Endothelial cell (in vitro differentiated cells): ENCODE results near the gene CCNJL. TPM values are rescaled to one million over a fixed set of nuclear protein-coding genes. Genes with fewer than 3 reads are reported as not detected.
"Not testable (repeated sequence)": the region's sequence is repeated elsewhere in the genome, so short reads cannot be mapped to it uniquely, and the experiment has no call there.

Source experiments
- DNase-seq: peaks from one replicate; pipeline ENCODE4 v3.0.0; 2021; ENCODE audit warnings: low spot score
- H3K27ac Mint-ChIP-seq: one replicate; pipeline ENCODE4 v1.8.0; 2021; ENCODE audit warnings: mixed read lengths, inconsistent platforms; ENCODE audit not compliant: unreplicated experiment
- H3K27me3 Mint-ChIP-seq: one replicate; pipeline ENCODE4 v1.8.0; 2021; ENCODE audit warnings: mild to moderate bottlenecking, moderate library complexity, mixed read lengths, inconsistent platforms; ENCODE audit not compliant: unreplicated experiment
- H3K36me3 Mint-ChIP-seq: one replicate; pipeline ENCODE4 v1.8.0; 2021; ENCODE audit warnings: mild to moderate bottlenecking, low read depth, mixed read lengths, inconsistent platforms; ENCODE audit not compliant: unreplicated experiment
- H3K4me1 Mint-ChIP-seq: one replicate; pipeline ENCODE4 v1.8.0; 2021; ENCODE audit warnings: mild to moderate bottlenecking, mixed read lengths, inconsistent platforms; ENCODE audit not compliant: unreplicated experiment
- H3K4me3 Mint-ChIP-seq: one replicate; pipeline ENCODE4 v1.8.0; 2021; ENCODE audit warnings: mild to moderate bottlenecking, mixed read lengths, inconsistent platforms; ENCODE audit not compliant: unreplicated experiment
- H3K9me3 Mint-ChIP-seq: one replicate; pipeline ENCODE4 v1.8.0; 2021; ENCODE audit warnings: mixed read lengths, inconsistent platforms; ENCODE audit not compliant: unreplicated experiment
- total RNA-seq: library from RNA; stranded (reverse); fragmentation: NEBNext Ultra II Directional; extraction: Animal tissue kit (Norgen Biotek cat#: 25700); gene quantifications from one replicate; pipeline ENCODE4 v1.2.1, GENCODE V29; 2021; ENCODE audit not compliant: unreplicated experiment
- TF ChIP-seq, protein P1 (sequence below): fragments of 200-600 bp; sonication (generic); IDR thresholded peaks from one replicate; pipeline ENCODE4 v1.5.0; 2021; ENCODE audit warnings: antibody characterized with exemption; ENCODE audit not compliant: unreplicated experiment

CCNJL gene
- total RNA-seq, 1 donor from 2014 or later: 65.0 TPM

DNA sequence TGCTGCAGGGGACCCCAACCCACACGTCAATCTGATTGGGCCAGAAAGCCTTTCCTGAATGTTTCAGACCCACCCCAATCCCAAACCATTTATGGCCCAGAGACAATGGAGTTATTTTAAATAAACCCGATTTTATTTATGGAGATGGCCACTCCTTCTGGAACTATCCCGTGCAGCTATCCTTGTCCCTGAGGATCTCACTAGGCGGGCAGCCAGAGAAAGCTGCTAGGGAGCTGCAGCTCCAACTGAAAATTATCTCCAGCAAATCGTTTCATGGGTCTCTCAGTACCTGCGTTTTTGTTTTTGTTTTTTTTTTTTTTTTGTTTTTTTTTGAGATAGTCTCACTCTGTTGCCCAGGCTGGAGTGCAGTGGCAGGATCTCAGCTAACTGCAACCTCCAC, 35.1 kb upstream of the CCNJL start:
- Mint-ChIP-seq H3K27ac (no peak overlapping the region), H3K27me3 (peaks cover 2% of the 10 kb centered on the region), H3K4me3 (no peak overlapping the region), H3K9me3 (no peaks in the 10 kb centered on the region), H3K4me1 (peaks cover 12% of the 10 kb centered on the region), H3K36me3 (no peaks in the 10 kb centered on the region)
- TF ChIP-seq, protein P1, sequence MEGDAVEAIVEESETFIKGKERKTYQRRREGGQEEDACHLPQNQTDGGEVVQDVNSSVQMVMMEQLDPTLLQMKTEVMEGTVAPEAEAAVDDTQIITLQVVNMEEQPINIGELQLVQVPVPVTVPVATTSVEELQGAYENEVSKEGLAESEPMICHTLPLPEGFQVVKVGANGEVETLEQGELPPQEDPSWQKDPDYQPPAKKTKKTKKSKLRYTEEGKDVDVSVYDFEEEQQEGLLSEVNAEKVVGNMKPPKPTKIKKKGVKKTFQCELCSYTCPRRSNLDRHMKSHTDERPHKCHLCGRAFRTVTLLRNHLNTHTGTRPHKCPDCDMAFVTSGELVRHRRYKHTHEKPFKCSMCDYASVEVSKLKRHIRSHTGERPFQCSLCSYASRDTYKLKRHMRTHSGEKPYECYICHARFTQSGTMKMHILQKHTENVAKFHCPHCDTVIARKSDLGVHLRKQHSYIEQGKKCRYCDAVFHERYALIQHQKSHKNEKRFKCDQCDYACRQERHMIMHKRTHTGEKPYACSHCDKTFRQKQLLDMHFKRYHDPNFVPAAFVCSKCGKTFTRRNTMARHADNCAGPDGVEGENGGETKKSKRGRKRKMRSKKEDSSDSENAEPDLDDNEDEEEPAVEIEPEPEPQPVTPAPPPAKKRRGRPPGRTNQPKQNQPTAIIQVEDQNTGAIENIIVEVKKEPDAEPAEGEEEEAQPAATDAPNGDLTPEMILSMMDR: no peak
- DNase-seq: no peak

DNA sequence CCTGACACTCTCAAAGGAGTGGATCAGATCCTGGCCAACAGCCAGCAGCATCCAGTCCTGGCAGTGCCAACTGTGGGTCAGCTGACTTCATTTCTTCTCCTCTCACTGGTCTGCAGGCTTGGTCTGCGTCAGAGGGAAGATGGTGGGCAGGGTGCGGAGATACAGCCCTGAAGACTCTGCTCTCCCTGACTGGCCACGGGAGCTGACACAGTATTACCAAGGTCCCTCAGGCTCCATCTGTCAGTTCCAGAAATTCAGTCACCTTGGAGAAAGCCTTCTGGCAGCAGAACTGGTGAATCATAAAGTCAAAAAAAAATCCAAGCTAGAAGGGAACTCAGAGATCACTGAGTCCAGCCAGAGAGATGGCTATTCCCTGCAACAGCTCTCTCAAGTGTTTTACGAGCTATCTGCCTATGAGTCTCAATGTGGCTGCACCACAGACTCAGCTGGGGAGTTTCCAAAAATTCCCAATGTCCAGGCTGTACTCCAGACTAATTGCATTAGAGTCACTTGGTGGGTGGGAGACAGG, 30.1 kb upstream of the CCNJL start:
- Mint-ChIP-seq H3K4me3 (no peak overlapping the region), H3K36me3 (no peaks in the 10 kb centered on the region), H3K27ac (no peak overlapping the region), H3K9me3 (no peaks in the 10 kb centered on the region), H3K27me3 (no peaks in the 10 kb centered on the region), H3K4me1 (peaks cover 19% of the 10 kb centered on the region)
- TF ChIP-seq, protein P1: no peak
- no peak for DNase-seq

DNA sequence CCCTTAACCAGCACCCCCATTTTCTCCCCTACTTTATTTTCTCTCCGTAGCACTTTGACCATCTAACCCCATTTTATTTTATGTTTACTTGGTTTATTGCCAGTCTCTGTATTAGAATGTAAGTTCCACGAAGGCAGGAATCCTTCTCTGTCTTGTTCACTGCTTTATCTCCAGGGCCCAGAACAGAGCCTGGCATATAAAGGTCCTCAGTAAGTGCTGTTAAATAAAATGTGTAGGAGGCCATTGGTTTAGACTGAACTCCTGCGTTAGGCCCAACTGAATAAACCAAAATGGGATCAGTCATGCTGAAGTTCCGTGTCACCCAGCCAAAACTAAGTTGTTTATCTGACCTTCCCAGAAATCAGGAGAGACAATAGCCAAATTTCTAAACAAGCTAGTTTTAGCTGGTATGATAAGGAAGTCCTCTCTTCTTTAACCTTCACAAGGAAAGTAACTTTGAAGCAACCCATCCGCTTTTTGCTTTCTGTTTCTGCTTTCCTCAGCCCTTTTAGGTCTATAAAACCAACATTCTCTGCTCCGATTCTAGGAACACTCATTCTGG, 29.0 kb upstream of the CCNJL start:
- no peak overlapping the region for H3K4me3 Mint-ChIP-seq
- TF ChIP-seq, protein P1: no peak
- H3K36me3 Mint-ChIP-seq: no peaks in the 10 kb centered on the region
- H3K4me1 Mint-ChIP-seq: peaks cover 19% of the 10 kb centered on the region
- no peak for DNase-seq
- H3K27me3 Mint-ChIP-seq: no peaks in the 10 kb centered on the region
- no peak overlapping the region for H3K27ac Mint-ChIP-seq
- no peaks in the 10 kb centered on the region for H3K9me3 Mint-ChIP-seq

DNA sequence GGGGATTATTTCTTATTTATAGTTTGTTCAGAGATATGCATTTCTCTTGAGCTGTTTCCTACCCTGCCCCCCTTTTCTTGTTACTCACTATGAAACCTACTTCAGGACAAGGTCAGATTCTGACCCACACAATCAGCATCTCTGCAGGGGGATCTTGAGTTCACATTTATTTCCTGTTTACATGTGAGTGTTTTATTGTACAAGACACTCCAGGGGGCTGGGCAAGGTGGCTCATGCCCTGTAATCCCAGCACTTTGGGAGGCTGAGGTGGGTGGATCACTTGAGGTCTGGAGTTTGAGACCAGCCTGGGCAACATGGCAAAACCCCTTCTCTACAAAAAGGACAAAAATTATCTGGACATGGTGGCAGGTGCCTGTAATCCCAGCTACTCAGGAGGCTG, 28.1 kb upstream of the CCNJL start:
- peaks cover 19% of the 10 kb centered on the region for H3K4me1 Mint-ChIP-seq
- not testable (repeated sequence) for DNase-seq, H3K9me3 Mint-ChIP-seq, H3K4me3 Mint-ChIP-seq, H3K27me3 Mint-ChIP-seq, H3K27ac Mint-ChIP-seq, H3K36me3 Mint-ChIP-seq

DNA sequence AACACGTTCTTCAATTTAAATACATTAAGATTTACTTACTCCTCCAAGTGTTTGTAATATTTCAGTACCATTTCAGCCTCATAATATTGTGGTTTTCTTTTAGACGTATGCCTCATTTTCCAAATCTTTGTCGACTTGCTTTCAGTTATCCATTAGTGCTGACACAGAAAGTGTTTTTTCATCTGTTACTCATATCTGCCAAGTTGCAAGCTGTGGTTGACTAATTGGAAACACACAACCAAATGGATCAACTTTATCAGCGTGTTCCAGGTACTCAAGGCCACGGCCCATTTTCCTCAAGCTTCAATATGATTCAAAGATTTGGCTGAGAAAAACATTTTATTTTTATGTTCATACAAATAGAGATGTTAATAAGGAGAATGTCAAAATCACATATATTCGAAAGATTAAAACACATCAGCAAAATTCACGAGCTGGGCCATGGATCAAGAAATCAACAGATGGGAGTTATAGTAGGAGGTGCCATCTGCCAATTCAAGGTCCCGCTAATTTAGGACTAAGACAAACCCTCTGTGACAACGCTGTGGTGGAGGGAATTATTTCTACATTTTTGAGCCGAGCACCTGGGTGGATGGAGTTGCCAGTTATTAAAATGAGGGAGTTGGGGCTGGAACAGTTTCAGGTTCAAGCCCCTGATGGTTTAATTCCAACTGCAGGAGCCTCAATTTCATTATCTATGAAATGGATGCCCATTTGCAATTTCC, 27.2 kb upstream of the CCNJL start:
- H3K4me1 Mint-ChIP-seq: peaks cover 19% of the 10 kb centered on the region
- H3K27me3 Mint-ChIP-seq: no peaks in the 10 kb centered on the region
- H3K9me3 Mint-ChIP-seq: no peaks in the 10 kb centered on the region
- H3K27ac Mint-ChIP-seq: no peak overlapping the region
- TF ChIP-seq, protein P1: no peak
- H3K36me3 Mint-ChIP-seq: no peaks in the 10 kb centered on the region
- DNase-seq: no peak
- H3K4me3 Mint-ChIP-seq: no peak overlapping the region

DNA sequence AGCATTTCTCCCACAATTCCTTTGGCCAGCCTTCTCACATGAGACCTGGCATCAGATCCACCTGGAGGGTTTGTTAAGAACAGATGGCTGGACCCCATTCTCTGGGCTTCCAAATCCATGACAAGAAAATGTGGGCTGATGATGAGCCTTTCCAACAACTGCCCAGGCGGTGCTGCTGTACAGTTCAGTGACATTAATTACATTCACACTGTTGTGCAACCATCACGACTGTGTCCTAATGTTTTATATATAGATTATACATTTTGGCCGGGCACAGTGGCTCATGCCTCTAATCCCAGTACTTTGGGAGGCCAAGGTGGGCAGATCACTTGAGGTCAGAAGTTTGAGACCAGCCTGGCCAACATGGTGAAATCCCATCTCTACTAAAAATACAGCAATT, 22.4 kb upstream of the CCNJL start:
- H3K27ac Mint-ChIP-seq, H3K4me1 Mint-ChIP-seq, H3K27me3 Mint-ChIP-seq, H3K9me3 Mint-ChIP-seq, H3K36me3 Mint-ChIP-seq, H3K4me3 Mint-ChIP-seq, DNase-seq: not testable (repeated sequence)
